ENCODE results near the gene FUCA2.

Gene FUCA2

DNA sequence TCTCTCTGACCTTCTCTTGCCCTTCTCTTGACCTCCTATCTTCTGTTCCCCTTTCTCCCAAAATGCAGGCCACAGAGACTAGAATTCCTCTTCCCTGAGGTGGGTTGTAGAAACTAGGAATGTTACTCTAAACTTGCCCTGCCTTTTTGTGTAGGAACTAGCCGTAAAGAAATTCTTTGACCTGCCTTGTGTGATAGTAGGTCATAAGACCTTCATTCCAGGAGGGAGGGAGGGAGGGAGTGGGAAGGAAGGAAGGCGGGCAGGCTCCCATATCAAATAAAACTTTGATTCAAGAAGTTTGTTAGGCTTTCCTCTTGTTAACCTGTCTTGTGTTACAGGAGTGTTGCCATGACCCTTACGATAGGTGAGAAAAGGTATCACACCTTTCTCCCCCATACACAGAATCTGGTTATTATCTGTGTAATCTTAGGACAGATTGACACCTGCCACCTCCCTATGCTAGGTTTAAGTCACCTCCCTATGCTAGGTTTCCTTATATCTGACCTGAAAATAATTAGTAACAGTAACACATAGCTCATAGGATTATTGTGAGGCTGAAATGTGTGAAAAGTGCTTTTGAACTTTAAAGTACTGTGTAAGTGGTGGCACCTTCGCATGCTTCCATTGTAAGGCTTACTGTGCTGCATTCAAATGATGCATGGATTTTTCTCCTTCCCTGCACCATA, 32.6 kb upstream of the FUCA2 start:
- H3K4me3 ChIP-seq (ENCODE audit: low read depth, low read length) = no peak overlapping the region
- no peak for DNase-seq (ENCODE audit: low read depth)
- TF ChIP-seq, protein P1, sequence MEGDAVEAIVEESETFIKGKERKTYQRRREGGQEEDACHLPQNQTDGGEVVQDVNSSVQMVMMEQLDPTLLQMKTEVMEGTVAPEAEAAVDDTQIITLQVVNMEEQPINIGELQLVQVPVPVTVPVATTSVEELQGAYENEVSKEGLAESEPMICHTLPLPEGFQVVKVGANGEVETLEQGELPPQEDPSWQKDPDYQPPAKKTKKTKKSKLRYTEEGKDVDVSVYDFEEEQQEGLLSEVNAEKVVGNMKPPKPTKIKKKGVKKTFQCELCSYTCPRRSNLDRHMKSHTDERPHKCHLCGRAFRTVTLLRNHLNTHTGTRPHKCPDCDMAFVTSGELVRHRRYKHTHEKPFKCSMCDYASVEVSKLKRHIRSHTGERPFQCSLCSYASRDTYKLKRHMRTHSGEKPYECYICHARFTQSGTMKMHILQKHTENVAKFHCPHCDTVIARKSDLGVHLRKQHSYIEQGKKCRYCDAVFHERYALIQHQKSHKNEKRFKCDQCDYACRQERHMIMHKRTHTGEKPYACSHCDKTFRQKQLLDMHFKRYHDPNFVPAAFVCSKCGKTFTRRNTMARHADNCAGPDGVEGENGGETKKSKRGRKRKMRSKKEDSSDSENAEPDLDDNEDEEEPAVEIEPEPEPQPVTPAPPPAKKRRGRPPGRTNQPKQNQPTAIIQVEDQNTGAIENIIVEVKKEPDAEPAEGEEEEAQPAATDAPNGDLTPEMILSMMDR (IDR thresholded peaks at IDR 0.05; ENCODE audit: control insufficient read depth, extremely low read depth, insufficient read depth) = no peak

- DNase-seq (ENCODE audit: low read depth) = no peak
- H3K4me3 ChIP-seq (ENCODE audit: low read depth, low read length) = no peak overlapping the region
- TF ChIP-seq, protein P1 (IDR thresholded peaks at IDR 0.05; ENCODE audit: control insufficient read depth, extremely low read depth, insufficient read depth) = no peak
Observed at GRCh38 chr6:143543435-143543834, 31.9 kb upstream of the FUCA2 start.

- no peak for DNase-seq (ENCODE audit: low read depth)
- TF ChIP-seq, protein P1 (IDR thresholded peaks at IDR 0.05; ENCODE audit: control insufficient read depth, extremely low read depth, insufficient read depth) = no peak
- H3K4me3 ChIP-seq (ENCODE audit: low read depth, low read length) = no peak overlapping the region
Observed at GRCh38 chr6:143542888-143543287, 31.4 kb upstream of the FUCA2 start.

- TF ChIP-seq, protein P1 (IDR thresholded peaks at IDR 0.05; ENCODE audit: control insufficient read depth, extremely low read depth, insufficient read depth) = no peak
- DNase-seq (ENCODE audit: low read depth) = no peak
- H3K4me3 ChIP-seq (ENCODE audit: low read depth, low read length) = no peak overlapping the region
Observed at GRCh38 chr6:143540192-143540591, 28.7 kb upstream of the FUCA2 start.

DNA sequence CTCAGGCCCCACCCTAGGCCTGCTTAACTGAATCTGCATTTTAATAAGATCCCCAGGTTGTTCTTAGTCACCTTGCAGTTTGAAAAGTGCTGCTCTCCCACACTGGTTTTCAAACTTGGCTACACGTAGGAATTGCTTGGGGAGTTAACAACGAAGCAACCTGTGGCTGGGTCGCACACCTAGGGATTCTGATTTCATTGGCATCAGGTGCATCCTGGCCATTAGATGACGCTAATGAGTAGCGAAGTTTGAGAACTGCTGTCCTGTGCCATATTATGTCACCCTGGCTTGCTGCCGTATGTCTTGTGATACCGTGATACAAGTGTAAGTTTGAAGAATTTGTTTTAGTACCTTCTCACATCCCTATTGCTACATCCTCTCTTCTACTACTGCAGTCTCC, 28.2 kb upstream of the FUCA2 start:
- no peak overlapping the region for H3K4me3 ChIP-seq (ENCODE audit: low read depth, low read length)
- TF ChIP-seq, protein P1 (IDR thresholded peaks at IDR 0.05; ENCODE audit: control insufficient read depth, extremely low read depth, insufficient read depth) = no peak
- no peak for DNase-seq (ENCODE audit: low read depth)

GRCh38 chr6:143539106-143539505, 27.6 kb upstream of the FUCA2 start:
- DNase-seq (ENCODE audit: low read depth) = no peak
- TF ChIP-seq, protein P1 (IDR thresholded peaks at IDR 0.05; ENCODE audit: control insufficient read depth, extremely low read depth, insufficient read depth) = no peak
- no peak overlapping the region for H3K4me3 ChIP-seq (ENCODE audit: low read depth, low read length)

DNA sequence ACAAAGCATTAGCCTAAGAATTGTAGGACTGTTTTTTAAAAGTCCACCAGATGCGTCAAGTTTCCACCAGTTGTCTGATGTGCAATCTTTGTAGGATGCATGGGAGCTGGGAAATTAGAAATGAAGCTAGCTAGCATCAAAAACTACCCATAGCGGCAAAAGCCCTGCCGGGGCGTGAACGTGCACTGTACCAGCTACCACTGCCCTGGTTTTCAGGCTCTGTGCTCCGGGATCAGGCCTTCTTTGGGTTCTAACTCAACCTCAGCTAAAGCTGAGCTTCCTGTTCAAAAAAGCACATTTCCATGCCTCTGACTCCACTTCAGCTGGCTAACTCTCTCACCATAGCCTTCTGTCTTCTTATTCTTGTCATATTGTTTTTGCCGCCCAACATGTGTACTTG, 26.9 kb upstream of the FUCA2 start:
- TF ChIP-seq, protein P1 (IDR thresholded peaks at IDR 0.05; ENCODE audit: control insufficient read depth, extremely low read depth, insufficient read depth) = no peak
- no peak for DNase-seq (ENCODE audit: low read depth)
- no peak overlapping the region for H3K4me3 ChIP-seq (ENCODE audit: low read depth, low read length)

Data from LNCaP clone FGC (cell line).